ENCODE results near the gene TMC7.

Gene TMC7

DNA sequence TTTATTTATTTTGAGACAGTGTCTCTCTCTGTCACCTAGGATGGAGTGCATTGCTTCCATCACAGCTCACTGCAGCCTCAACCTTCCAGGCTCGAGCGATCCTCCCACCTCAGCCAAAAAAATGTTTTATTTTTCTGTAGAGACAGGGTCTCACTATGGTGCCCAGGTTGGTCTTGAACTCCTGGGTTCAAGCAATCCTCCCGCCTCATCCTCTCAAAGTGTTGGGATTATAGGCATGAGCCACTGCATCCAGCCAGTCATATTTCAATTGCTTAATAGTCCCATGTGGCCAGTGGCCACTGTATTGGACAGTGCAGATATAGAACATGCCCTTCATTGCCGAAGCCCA lies 15.3 kb downstream of the TMC7 start:
- ChIA-PET CTCF (interaction anchor here (0.6 kb wide), 1 partner anchor 62 kb away, joined by 4 read pairs; no protein-coding TSS in a partner anchor), POLR2A (ENCODE audit: low non-redundant PET) (no interaction called here)
- TF ChIP-seq, protein P1, sequence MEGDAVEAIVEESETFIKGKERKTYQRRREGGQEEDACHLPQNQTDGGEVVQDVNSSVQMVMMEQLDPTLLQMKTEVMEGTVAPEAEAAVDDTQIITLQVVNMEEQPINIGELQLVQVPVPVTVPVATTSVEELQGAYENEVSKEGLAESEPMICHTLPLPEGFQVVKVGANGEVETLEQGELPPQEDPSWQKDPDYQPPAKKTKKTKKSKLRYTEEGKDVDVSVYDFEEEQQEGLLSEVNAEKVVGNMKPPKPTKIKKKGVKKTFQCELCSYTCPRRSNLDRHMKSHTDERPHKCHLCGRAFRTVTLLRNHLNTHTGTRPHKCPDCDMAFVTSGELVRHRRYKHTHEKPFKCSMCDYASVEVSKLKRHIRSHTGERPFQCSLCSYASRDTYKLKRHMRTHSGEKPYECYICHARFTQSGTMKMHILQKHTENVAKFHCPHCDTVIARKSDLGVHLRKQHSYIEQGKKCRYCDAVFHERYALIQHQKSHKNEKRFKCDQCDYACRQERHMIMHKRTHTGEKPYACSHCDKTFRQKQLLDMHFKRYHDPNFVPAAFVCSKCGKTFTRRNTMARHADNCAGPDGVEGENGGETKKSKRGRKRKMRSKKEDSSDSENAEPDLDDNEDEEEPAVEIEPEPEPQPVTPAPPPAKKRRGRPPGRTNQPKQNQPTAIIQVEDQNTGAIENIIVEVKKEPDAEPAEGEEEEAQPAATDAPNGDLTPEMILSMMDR (conservative IDR thresholded peaks at IDR 0.05; ENCODE audit: low read depth), result no peak
- no peak for DNase-seq (ENCODE audit: low spot score)
- H3K27ac ChIP-seq, result peak overlapping the region; percentile 98

DNA sequence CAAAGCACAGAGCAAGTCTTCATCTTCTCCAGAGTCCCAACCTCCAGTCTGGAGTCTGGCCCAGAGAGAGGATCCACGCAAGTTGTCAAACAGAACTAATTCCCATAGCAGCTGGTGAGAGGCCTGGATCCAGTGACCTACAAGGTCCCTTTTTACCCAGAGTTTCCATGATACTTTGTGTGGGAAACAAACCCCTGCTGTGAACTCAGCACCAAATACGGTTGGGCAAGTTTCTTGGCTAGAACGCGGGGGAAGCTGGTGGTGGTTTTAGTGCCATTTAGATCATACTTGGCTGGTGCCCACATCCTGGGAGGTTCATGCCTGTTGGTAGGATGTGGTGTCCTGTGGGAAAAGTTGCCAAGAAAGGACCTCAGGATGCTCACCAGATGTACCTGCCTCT lies 18.1 kb downstream of the TMC7 start:
- CTCF ChIA-PET, result no interaction called here
- POLR2A ChIA-PET (ENCODE audit: low non-redundant PET), result no interaction called here
- peak; percentile 34 for DNase-seq (ENCODE audit: low spot score)
- TF ChIP-seq, protein P1 (conservative IDR thresholded peaks at IDR 0.05; ENCODE audit: low read depth), result no peak
- H3K27ac ChIP-seq, result peak overlapping the region; percentile 88

DNA sequence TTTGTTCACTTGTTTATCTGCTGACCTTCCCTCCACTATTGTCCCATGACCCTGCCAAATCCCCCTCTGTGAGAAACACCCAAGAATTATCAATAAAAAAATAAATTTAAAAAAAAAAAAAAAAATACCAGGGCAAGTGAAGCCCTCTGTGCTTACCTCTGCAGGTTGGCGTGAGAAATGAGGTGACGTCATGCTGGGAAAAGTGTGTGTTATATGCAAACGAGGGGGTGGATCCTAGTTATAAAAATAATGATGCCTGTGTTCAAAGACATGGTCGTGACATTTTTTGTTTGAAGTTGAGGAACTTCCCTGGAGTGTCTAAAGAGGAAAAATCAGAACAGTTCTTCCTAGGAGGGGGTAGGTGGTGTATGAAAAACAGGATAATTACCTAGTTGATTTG lies 20.2 kb downstream of the TMC7 start:
- DNase-seq (ENCODE audit: low spot score), result no peak
- POLR2A ChIA-PET (ENCODE audit: low non-redundant PET), result no interaction called here
- H3K27ac ChIP-seq, result peak overlapping the region; percentile 55
- CTCF ChIA-PET, result no interaction called here
- TF ChIP-seq, protein P1 (conservative IDR thresholded peaks at IDR 0.05; ENCODE audit: low read depth), result no peak

DNA sequence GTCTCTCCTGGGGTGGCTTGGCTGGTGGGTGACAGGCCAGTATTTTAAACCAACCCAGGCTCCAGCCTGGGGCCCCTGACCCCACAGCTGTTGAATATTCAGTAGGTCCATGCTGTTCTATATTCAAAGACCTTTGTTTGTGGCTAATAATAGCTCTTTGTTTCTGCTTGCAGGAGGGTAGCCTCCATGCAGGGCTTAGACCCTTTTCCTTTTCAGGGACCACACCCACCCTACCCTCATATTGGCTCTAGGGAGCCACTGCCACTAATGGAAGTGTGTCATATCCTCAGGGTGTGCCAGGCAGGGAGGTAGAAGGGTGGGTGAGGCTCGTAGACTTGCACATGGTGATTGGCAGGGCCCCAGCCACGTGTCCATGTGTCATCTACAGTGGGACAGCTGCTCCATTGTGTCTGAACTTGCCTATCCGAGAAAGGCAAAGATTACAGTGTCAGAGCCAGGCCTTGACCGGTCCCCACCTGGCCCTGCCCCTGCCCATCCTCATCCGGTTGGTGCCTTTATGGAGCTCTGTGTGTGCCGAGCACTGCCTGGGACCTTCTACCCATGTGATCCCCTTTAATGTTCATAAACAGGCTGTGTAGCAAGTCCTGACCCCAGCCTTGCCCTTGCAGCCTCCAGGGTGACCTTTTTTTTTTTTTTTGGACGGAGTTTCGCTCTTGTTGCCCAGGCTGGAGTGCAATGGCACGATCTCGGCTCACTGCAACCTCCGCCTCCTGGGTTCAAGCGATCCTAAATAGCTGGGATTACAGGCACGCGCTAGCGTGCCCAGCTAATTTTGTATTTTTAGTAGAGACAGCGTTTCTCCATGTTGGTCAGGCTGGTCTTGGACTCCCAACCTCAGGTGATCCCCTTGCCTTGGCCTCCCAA lies 22.1 kb downstream of the TMC7 start:
- DNase-seq (ENCODE audit: low spot score), result peak; percentile 95
- ChIA-PET POLR2A (ENCODE audit: low non-redundant PET) (interaction anchor here (0.6 kb wide), 1 partner anchor 107 kb away, joined by 3 read pairs; no protein-coding TSS in a partner anchor), CTCF (interaction anchor here (0.7 kb wide), 1 partner anchor 23 kb away, joined by 4 read pairs; the partner anchor contains the start of gene TMC7)

DNA sequence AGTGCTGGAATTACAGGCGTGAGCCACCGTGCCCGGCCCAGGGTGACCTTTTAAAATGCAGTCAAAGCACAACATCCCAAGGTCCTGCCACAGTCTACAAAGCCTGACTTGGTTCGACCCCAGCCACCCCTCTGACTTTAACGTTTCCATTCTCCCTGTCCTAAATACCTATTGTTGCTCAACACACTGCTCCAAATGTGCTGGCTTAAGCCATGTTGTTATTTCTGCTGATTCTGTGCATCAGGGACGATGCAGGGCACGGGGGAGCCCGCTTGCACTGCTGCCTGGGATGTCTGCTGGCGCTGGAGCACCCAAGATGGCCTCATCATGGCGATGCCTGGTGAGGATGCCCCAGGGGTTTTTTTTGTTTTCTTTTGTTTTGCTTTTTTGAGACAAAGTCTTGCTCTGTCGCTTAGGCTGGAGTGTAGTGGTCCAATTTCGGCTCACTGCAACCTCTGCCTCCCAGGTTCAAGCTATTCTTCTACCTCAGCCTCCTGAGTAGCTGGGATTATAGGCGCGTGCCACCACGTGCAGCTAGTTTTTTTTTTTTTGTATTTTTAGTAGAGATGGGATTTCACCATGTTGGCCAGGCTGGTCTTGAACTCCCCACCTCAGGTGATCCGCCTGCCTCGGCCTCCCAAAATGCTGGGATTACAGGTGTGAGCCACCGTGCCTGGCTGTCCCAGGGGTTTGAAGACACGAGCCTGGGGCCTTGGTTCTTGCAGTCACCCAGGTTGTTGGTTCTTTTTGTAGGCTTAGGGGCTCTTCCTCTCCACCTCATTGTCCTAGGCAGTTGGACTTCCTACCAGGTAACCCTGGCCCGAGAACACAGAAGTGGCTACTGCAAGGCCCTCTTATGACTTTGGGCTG lies 22.9 kb downstream of the TMC7 start:
- CTCF ChIA-PET, result interaction anchor here (0.7 kb wide), 1 partner anchor 23 kb away, joined by 4 read pairs; the partner anchor contains the start of gene TMC7

More for the DNA sequence above, 22.1 kb downstream of the TMC7 start:
- TF ChIP-seq, protein P1 (conservative IDR thresholded peaks at IDR 0.05; ENCODE audit: low read depth), result no peak
- H3K27ac ChIP-seq, result peak overlapping the region; percentile 96

More for the DNA sequence above, 22.9 kb downstream of the TMC7 start:
- peak overlapping the region; percentile 96 for H3K27ac ChIP-seq
- no peak for DNase-seq (ENCODE audit: low spot score)
- POLR2A ChIA-PET (ENCODE audit: low non-redundant PET), result no interaction called here
- TF ChIP-seq, protein P1 (conservative IDR thresholded peaks at IDR 0.05; ENCODE audit: low read depth), result no peak
